GM12875 (cell line): Measurements from ENCODE around the gene NLRC5.
"Not testable (repeated sequence)": the region's sequence is repeated elsewhere in the genome, so short reads cannot be mapped to it uniquely, and the experiment has no call there.

ENCODE experiments used
- H3K4me3 ChIP-seq: one replicate; pipeline ENCODE4 v1.5.1; 2011; ENCODE audit warnings: low read depth, low read length, control low read depth
- CTCF ChIP-seq: IDR thresholded peaks from 2 replicates; pipeline ENCODE4 v1.5.1; 2011; ENCODE audit warnings: low read depth, mild to moderate bottlenecking, control low read depth, inconsistent platforms, low read length, moderate library complexity, borderline replicate concordance; ENCODE audit not compliant: insufficient read depth

Gene NLRC5

GRCh38 chr16:56988161-56988947 lies 1.0 kb upstream of the NLRC5 start:
- H3K4me3 ChIP-seq, result peak overlapping the region; percentile 85

GRCh38 chr16:56989988-56990387 lies 631 bp downstream of the NLRC5 start:
- TF ChIP-seq CTCF, result no peak
- peak overlapping the region; percentile 85 for H3K4me3 ChIP-seq

More at GRCh38 chr16:56988161-56988947, 1.0 kb upstream of the NLRC5 start:
- no peak for TF ChIP-seq CTCF

- TF ChIP-seq CTCF, result no peak
- H3K4me3 ChIP-seq, result peak overlapping the region; percentile 85
Observed at GRCh38 chr16:56990407-56991286, 1.3 kb downstream of the NLRC5 start.

GRCh38 chr16:56992431-56992830 lies 3.1 kb downstream of the NLRC5 start:
- H3K4me3 ChIP-seq, result not testable (repeated sequence)

- TF ChIP-seq CTCF, result no peak
- no peak overlapping the region for H3K4me3 ChIP-seq
Observed at GRCh38 chr16:56993204-56993603, 3.8 kb downstream of the NLRC5 start.

- H3K4me3 ChIP-seq, result no peak overlapping the region
- TF ChIP-seq CTCF, result no peak
Observed at GRCh38 chr16:56994311-56994710, 5.0 kb downstream of the NLRC5 start.

GRCh38 chr16:56995136-56995805 lies 5.9 kb downstream of the NLRC5 start:
- no peak for TF ChIP-seq CTCF

More at GRCh38 chr16:56995136-56995805, 5.9 kb downstream of the NLRC5 start:
- no peak overlapping the region for H3K4me3 ChIP-seq
